NCI-H748 (cell line): ENCODE measurements around the gene CREB1.
"Not testable (repeated sequence)": the region's sequence is repeated elsewhere in the genome, so short reads cannot be mapped to it uniquely, and the experiment has no call there.

Source experiments
- DNase-seq: peaks from one replicate; lab custom pipeline; 2025; ENCODE audit not compliant: unreplicated experiment; lab: John Stamatoyannopoulos, UW

The CREB1 gene

DNA sequence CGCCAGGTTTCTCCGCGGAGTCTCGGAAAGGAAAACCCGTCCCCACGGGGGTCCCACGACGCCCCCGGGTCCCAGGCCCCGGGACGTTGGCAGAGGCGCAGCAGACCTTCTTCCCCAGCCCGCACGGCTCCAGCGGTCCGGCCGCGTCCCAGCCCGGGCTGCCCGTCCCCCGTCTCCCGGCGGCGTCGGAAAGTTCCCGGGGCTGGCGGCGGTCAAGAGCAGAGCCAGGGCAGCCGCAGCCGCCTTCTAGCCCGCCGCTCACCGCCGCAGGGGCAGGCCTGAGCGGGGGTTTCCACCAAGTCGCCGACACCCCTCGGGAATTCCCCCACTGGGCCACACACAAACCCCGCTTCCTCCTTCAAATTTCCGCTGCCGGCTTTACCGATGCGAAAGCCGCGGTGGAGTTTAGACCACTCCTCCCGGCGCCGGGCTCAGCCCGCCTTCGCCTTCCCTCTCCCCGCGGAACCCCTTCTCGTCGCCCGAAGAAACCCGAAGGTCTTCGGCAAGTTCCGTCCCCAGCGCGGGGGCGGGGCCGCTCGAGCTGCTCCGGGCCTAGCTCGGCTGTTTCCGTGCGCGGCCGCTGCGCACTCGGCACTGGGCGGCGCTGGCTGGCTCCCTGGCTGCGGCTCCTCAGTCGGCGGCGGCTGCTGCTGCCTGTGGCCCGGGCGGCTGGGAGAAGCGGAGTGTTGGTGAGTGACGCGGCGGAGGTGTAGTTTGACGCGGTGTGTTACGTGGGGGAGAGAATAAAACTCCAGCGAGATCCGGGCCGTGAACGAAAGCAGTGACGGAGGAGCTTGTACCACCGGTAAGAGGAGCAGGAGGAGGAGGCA, at the start of gene CREB1:
Gene CREB1, plus strand, starts transcription at position 633 of the 830 bp plus-strand sequence. CDS start 25,674 bp downstream, outside the sequence.
- peak; percentile 97 for DNase-seq

DNA sequence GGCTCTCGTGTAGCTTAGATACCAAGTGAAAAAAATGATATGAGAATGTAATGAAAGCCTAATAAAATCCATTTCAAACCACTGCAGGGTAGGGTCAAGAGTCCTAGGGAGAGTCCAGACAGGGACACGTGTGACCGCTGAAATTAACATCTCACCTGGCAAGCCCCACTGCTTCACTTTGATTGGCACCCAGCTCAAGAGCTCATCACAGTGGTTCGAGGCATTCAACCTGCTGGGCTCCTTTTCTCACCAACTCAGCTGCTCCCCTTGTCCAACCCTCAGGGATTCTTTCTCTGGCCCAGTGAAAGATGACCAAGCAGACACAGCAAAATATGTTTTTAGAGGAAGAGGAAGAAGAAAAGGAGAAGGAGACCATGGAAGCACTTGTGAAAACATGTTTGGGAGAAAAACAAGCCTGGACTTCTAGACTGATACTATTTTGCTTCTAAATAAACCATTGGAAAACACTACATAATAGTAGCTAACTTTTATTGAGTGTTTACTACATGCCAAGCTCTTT, 49.2 kb upstream of the CREB1 start:
- DNase-seq: no peak

DNA sequence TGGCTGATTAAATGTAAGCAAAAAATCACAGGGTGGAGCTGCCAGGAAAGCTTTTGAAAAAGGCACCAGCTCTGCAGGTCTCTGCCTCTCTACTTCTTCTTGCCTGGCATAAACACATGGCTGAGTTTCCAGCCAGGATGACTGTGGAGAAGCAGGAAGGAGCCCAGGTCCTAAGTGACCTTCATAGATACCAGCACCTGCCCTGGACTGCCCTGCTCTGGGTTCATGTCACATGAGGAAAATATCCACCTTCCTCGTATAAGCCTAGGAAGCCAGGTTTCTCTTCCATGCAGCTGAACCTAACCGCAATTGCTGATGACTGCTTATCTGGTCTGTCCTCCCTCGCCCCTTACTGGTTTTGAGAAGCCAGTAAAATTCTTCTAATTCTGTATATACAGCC, 47.8 kb upstream of the CREB1 start:
- DNase-seq: no peak

DNA sequence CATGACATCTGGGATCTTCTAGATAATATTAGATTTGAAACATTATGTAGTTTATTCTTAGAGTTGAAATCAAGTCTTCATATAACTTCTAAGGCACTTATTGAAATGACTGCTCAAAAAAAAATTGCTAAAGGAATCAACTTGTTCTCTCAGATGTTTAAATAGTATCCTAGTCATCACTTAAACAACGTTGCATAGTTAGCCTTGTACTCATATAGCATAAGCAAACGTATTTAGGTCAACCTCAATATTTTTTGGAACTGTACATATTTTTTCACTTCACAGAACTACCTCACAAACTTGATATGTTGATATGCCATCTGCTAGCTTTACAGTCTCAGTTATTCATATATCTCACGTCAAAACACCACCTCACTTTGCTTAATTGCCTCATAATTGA, 47.1 kb upstream of the CREB1 start:
- no peak for DNase-seq

DNA sequence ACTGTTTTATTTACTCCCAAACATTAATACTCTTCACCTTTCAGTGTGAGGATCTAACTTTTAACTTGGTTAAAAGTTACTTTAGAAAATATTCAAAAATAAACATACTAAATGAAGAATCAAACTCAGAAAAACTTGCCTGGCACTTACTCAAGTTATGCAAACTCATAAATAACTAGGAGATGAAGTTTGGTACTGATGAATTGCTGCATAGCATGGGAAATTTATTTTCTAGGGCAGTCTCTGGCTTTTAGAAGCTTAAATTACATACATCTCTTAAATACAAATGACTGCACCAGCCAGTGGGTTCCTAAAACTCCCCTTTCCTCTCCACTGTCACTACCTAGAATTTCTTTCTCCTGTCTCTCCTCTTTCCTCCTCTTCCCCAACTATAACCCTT, 46.7 kb upstream of the CREB1 start:
- no peak for DNase-seq

DNA sequence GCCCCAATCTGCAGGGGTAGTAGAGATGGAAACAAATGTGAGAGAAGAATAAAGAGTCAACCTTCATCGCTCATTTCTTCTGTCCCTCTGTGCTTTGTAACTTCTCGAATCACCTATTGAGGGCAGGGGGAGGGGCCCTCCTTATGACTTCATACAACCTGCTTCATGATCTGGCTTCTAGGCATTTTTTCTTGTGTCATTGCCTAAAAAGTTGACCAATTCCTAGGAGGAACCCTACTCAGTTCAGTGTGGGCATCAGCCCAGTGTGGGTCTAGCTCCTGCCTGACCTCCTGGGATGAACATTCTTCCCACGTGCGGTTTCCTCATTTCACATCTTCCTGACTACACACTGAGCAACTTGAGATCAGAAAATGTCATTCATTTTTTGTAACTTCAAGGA, 46.3 kb upstream of the CREB1 start:
- DNase-seq: no peak

DNA sequence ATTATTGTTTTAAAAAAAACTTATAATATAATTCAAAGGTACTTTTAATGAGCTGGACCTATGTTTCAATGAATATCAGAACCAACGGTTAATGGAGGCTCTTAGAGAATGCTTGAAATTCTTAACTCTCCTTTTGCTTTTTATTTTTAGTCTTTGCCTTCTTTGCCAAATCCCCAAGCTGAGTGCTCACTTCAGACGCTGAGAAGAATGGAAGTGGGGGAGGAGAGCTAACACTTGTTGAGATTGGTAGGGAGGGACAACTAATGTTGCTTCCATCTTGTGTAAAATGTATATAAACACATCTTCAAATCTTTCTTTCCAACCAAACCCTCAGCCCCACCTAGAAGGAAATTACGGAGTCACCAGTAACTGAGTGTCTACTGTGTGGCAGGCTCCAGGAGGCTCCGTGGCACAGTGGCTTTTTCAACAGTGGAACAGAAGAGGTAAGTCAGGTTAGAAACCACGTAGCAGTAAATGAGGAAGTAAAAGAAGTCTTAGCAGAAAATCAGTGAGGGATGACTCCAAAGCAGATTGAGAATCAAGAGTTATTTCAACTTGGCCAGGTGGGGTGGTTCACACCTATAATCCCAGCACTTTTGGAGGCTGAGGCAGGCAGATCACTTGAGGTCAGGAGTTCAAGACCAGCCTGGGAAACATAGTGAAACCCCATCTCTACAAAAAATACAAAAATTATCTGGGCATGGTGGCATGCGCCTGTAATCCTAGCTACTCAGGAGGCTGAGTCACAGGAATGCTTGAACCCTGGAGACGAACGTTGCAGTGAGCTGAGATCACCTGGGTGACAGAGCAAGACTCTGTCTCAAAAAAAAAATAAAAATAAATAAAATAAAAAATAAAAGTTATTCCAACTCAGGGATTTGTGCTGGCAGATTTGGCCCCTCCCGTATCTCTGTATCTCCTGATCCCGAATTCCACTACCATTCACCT, 45.0 kb upstream of the CREB1 start:
- DNase-seq: no peak

DNA sequence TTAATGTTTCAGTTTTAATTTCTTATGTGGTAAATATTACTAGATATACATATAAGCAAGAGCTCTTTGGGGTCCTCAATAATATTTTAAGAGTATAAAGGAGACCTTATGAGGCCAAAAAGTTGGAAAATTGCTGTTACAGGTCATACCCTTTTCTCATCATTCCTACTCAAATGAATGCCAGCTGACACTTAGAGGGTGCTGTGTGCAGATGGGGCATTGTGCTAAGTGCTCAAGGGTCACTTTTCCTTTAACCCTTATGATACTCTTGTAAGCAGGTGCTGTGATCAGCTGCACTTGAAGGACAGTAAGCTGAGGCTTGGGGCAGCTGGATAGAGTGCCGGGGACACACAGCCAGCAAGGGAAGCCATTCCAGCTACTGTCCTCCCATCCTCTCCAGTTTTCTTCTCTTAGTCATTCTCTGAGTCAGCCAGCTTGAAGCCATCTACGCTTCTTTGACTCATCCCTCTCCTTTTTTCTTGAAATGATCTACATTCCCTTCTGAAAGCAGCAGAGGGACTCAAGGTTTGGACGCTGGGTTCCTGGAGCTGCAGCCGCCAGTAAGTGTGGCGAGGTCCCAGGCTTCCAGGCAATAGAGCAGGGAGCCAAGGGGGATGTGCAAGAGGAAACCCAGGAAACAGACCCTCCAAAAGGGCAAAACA, 42.0 kb upstream of the CREB1 start:
- DNase-seq: no peak

DNA sequence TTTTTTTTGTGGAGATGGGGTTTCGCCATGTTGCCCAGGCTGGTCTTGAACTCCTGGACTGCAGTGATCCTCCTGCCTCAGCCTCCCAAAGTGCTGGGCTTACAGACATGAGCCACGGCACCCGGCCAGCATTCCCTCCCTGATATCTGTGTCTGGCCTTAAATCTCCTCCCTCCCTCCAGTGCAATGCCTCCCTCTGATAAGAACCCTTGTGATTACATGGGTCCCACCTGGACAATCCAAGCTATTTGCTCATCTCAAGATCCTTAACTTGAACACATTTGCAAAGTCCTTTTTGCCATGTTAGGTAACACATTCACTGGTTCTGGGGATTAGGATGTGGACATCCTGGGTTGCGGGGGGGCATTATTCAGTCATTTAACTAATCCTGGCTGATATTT, 40.5 kb upstream of the CREB1 start:
- no peak for DNase-seq

DNA sequence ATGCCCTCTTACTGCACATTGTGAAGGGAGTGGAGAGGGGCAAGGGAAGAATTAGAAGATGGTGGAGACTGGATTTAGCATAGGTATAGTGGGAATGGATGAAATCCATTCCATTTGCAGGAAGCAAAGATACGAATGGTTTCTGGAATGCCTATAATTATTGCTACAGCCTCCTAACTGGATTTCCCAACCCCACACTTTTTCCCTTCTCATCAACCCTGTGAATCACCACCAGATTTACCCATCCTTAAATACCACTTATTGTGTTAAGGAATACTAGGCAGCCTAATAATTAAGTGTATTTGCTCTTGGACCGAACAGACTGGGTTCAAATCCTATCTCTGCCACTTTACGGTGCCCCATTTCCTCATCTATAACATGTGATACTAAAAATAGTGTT, 39.3 kb upstream of the CREB1 start:
- no peak for DNase-seq

DNA sequence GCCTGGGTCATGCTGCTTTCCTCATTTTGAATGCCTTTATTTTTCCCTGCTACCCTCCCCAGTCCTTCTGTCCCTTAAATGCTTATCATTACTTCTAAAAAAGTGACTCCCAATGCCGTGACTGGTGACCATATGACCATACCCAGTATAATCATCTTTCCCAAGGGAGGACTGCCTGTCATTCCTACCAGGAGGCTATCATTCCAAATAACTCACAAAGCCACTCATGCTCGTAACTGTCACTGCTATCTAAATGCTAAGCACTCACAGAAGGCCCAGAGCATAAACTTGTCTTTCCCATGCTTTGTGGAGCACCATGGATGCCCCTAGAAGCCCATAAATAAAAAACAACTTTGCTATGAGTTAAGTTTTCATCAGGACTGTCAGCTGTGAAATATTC, 38.7 kb upstream of the CREB1 start:
- no peak for DNase-seq

DNA sequence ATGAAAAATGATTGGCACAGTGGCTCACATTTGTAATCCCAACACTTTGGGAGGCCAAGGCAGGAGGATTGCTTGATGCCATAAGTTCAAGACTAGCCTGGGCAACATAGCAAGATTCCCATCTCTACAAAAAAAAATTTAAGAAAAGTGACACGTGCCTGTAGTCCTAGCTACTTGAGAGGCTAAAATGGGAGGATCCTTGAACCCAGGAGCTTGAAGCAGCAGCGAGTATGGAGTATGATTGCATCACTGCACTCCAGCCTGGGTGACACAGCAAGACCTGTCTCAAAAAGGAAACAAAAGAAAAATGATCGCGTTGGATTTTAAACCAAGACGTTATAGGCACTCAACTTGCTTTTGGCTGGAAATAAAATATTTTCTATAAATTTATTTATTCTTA, 37.8 kb upstream of the CREB1 start:
- DNase-seq: no peak

DNA sequence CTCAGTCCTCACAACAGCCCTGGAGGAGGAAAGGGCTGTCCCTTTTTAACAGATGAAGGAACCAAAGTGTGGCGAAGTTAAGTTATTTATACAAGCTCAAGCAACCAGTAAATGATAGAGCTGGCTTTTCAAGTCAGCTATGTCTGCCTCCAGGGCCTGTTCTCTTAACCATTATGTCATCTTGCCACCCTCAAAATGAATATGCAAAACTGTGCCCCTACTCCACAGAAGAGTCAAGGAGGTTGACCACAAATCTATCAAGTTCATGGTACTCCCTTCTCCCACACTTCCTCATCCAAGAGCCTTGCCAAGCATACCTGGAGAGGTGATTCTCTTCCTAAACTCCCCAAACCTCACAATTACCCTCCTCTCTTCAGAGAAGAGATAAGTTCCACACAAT, 37.3 kb upstream of the CREB1 start:
- DNase-seq: no peak

DNA sequence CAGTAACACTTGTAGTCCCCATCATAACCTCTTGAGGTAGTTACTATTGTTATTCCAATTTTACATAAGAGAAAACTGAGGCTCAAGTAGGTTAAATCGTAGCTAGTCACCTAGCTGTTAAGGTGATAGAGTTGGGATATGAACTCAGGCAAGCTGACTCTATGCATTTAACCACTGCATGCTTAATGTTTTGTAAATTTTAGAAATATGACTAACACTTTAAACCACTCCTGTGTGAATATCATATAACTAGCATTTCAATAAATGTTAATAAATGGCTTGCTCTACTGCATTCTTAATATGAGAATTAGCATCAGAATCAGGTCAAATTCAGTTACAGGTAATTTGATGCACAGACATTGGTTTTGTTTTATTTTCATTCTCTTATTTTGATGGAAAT, 35.6 kb upstream of the CREB1 start:
- DNase-seq: no peak

DNA sequence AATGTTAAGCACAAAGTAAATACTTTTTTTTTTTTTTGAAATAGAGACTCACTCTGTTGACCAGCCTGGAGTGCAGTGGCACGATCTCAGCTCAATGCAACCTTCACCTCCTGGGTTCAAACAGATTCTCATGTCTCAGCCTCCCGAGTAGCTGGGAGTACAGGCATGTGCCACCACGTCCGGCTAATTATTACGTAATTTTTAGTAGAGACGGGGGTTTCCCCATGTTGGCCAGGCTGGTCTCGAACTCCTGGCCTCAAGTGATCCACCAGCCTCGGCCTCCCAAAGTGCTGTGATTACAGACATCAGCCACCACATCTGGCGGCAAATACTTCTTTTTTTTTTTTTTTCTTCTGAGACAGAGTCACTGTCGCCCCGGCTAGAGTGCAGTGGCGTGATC, 32.8 kb upstream of the CREB1 start:
- not testable (repeated sequence) for DNase-seq

DNA sequence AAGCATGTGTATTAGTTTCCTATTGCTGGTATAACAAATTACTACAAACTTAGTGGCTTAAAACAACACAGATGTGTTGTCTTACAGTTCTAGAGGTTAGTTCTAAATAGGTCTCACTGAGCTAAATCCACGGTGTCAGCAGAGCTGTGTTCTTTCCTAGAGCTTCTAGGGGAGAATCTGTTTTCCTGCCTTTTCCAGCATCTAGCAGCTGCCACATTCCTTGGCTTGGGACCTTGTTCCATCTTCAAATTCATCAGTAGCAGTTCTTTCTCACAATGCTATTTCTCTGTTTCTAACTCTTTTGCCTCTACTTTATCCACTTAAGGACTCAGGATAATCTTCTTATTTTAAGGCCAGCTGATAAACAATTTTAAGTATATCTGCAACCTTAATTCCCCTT, 32.2 kb upstream of the CREB1 start:
- DNase-seq: no peak

DNA sequence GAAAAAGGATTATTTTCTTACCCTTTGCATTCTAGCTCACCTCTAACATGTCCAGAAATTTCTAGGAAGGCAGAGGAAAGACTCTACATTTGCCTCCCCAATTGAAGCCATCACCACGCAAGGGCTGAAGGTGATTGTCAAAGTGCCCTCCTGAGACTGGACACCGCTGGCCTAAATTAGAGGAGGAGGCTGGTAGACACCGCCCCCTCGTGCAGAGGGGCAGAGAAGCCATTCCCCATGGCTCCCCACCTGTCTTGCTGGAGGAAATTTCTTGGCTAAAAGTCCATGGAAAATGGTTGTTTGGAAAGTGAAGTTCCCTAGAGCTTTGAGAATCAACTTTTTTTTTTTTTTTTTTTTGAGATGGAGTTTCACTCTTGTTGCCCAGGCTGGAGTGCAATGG, 31.3 kb upstream of the CREB1 start:
- DNase-seq: no peak

DNA sequence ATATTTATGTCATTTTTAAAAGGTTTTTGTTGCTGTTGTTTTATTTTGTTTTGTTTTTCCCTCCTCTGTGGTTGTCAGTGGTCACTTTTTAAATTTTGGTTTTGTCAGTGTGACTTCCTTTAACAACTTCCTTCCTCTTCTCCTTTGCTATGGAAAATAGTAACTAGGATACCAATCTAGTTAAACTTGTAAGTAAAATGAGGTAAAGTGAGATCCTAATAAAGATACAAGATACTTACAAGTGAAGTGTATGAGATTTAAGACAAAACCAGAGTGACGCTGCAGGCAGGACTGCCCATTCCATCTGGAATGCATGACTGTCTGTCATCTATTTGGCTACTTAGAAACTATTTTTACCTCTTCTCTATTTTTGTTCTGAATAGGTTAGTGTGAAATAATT, 30.6 kb upstream of the CREB1 start:
- no peak for DNase-seq

DNA sequence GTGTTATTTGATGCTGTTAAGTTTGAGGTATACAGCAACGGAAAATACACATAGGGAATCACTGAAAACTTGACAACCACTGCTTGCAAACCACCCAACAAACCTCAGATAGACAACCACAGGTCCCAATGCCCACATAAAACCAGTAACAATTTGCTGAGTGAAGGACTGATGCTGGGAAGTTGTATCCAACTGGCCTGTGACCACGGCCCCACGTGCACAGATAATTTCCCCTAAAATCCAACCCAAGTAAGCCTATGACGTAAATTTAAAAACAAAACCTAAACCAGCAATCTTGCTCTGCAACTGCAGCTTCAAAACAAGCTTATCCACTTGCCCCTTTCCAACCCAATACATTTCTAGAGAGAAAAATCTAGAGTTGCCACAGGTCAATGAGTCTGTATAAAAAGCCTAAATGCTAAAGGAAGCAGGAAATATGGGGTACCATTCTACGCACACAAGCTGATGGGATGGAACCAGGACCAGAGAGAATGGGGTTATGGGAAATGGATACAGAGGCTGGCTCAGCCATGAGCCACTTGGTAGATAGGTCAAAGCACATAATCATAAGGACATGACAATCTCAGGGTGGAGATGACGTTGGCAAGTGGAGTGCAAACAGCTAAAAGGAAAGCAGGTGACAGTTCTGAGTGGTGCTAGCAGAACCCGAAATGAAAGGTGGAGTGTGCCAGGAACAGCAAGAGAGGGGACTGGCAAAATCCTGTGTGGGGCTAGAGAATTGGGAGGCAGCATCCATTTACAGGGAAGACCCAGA, 27.8 kb upstream of the CREB1 start:
- no peak for DNase-seq

DNA sequence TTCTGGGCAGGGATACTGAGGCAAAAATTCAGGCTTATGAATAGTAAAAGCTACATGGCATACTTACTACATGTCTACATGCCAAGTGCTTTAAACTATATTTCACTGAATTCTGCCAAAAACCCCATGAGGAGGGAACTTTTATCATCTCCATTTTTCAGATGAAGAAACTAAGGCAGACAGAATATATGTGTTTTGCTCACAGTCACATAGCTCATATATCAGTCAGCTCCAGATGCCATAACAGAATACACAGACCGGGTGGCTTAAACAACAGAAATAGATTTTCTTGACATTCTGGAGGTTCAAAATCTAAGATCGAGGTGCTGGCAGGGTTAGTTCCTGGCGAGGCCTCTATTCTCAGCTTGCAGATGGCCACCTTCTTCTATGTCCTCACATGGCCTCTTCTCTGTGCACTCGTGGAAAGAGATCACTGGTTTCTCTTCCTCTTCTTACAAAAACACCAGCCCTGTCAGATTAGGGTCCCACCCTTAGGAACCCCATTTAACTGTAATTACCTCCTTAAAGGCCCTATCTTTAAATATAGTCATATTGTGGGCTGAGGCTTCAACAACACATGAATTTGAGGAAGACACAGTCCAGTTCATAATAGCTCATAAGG, 27.1 kb upstream of the CREB1 start:
- no peak for DNase-seq
